Left renal cortex interstitium (tissue), 4 donors: ENCODE data around the gene TPI1. TPM values are rescaled to one million over a fixed set of nuclear protein-coding genes. Genes with fewer than 3 reads are reported as not detected.

ENCODE experiments used
- DNase-seq, 4 donors: peaks; one replicate each; pipeline ENCODE4 v3.0.0-alpha.2; 2013; ENCODE audit warnings: low read depth in 4 of 4, low spot score in 2 of 4, missing footprints in 1 of 4
- polyA plus RNA-seq, 4 donors: library from polyadenylated mRNA; unstranded; fragments of 120-200 nt; gene quantifications; one replicate each; pipeline ENCODE4 v1.2.1, GENCODE V29; 2013; ENCODE audit not compliant: insufficient read length in 4 of 4

The TPI1 gene
- polyA plus RNA-seq, result 100 to 1,000 TPM; 518 to 618 (median 580) TPM

- peak in 1 of 4 donors; percentile 66 for DNase-seq
Measured at GRCh38 chr12:6867413-6868210, at the start of gene TPI1. Gene TPI1 (plus strand): TSS chr12:6867531. CDS start chr12:6867567, 36 bp downstream.

GRCh38 chr12:6817662-6818157 lies 49.6 kb upstream of the TPI1 start:
- no peak for DNase-seq

- DNase-seq, result no peak
Measured at GRCh38 chr12:6818222-6818621, 49.1 kb upstream of the TPI1 start.

- DNase-seq, result no peak
Measured at GRCh38 chr12:6818645-6819044, 48.7 kb upstream of the TPI1 start.

- DNase-seq, result no peak
Measured at GRCh38 chr12:6819106-6820030, 48.0 kb upstream of the TPI1 start.

- DNase-seq, result no peak
Measured at GRCh38 chr12:6820166-6820565, 47.2 kb upstream of the TPI1 start.

GRCh38 chr12:6821591-6822425 lies 45.5 kb upstream of the TPI1 start, which contains the start of gene GPR162:
Gene GPR162 (plus strand): TSS chr12:6821821. CDS start chr12:6823899, 2,078 bp downstream.
- DNase-seq, result peak in 3 of 4 donors; percentile 63 to 80 (median 77)

DNA sequence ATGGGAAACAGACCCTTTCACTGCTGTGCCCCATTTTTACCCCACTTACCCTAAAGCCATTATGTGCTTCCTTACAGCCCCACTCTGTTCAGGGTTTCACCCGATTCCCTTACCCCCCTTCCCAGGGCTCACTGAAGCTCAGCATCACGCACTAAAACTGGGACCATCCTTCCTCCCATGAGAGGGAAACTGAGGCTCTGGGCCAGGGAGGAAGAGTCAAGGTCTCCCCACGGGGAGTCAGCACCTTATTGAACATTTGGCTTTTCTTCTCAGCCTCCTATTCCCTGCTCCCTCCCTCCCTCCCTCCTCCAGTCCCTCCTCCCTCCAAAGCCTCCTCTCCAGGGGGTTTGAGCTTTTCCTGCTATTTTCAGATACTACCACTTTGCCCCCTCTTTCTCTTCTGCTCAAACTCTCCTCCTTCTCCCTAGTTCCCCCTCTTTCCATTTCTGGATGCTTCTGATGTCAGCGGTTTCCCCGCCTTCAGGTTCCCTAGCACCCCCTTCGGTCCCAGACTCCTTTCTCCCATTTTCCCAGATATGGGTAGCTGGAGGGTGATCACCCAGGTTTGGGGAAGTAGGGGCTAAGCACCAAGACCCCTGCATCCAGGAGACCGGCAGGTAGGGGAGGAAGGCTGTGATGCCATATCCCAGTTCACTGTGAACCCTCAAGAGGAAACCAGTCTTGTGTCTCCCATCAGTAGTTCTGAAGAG lies 44.8 kb upstream of the TPI1 start:
- no peak for DNase-seq

GRCh38 chr12:6823182-6824084 lies 43.9 kb upstream of the TPI1 start:
- no peak for DNase-seq

DNA sequence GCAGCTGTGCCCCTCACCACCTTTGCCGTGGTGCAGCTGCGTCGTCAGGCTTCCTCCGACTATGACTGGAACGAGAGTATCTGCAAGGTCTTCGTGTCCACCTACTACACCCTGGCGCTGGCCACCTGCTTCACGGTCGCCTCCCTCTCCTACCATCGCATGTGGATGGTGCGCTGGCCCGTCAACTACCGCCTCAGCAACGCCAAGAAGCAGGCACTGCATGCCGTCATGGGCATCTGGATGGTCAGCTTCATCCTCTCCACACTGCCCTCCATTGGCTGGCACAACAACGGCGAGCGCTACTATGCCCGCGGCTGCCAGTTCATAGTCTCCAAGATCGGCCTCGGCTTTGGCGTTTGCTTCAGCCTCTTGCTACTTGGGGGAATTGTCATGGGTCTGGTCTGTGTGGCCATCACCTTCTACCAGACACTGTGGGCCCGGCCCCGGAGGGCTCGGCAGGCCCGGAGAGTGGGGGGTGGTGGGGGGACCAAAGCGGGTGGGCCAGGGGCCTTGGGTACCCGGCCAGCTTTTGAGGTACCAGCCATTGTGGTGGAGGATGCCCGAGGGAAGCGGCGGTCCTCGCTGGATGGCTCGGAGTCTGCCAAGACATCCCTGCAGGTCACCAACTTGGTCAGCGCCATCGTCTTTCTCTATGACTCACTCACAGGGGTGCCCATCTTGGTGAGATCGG lies 43.1 kb upstream of the TPI1 start:
- DNase-seq, result no peak

GRCh38 chr12:6824901-6825381 lies 42.4 kb upstream of the TPI1 start:
- no peak for DNase-seq

DNA sequence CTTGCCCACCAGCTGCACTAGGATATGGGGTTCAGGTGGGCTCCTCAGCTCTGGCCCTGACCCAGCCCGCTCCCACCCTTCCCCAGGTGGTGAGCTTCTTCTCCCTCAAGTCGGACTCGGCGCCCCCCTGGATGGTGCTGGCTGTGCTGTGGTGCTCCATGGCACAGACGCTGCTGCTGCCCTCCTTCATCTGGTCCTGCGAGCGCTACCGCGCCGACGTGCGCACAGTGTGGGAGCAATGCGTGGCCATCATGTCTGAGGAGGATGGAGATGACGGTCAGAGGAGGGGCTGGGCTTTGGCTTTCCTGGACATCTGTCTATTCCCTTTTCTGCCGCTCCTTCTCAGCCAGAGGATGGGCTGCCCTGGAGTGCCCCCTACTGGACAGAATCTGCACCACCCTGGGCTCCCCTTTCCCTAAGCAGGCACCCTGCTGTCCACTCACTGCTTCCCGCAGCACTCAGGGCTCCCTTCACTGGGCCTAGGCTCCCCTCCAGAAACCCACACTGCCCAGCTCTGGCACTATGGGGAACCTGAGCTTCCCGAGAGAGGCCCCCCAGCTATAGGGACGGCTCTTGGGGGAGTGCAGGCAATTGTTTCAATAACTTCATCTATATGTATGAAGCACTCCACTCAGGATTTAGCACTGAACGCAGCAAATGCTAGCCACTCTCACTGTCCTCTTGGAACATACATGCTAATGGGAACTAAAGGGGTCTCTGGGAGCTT lies 41.8 kb upstream of the TPI1 start:
- DNase-seq, result peak in 3 of 4 donors; percentile 71 to 86 (median 79)

- DNase-seq, result no peak
Measured at GRCh38 chr12:6826125-6826733, 41.1 kb upstream of the TPI1 start.

GRCh38 chr12:6826734-6827436 lies 40.4 kb upstream of the TPI1 start:
- DNase-seq, result no peak

- DNase-seq, result peak in 3 of 4 donors; percentile 66 to 81 (median 75)
Measured at GRCh38 chr12:6827437-6827911, 39.9 kb upstream of the TPI1 start.
